ENCODE measurements around the gene PLXNB3.
A peak's percentile ranks its signal among the peaks of the same experiment; 100 is the strongest.

PLXNB3 gene

DNA sequence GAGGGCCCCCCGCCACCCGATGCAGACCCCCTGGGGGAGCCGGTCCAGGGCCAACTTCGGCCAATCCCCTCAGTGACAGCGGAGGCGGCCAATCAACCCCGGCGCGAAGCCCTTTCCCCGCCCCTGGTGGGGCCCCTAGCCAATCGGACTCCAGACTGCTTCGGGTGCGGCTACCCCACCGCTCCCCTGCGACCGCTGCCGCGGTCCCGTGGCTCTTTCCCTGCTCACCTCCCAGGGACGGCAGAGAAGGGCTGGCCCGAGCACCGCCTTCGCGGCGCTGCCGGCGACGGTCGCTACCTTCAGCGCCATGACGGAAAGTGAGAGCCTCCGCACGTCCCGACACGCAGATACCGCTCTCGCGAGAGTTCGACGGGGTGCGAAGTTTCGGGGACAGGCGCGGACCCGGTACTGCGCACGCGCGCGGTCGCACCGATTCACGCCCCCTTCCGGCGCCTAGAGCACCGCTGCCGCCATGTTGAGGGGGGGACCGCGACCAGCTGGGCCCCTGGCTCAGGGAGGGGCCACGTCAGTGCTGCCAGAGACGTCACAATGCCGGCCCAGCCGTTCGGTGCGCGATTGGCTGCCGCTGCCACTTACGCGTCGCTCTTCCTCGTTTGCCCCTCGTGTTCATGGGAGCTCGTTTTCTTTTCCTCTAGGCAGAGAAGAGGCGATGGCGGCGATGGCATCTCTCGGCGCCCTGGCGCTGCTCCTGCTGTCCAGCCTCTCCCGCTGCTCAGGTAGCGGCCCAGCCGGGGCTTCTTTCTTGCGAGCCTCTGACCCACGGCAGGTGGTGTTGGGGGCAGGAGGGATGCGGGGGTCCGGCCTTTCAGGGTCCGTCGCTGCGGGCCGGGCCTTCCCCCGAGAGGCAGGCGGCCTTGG lies 30.2 kb downstream of the PLXNB3 start, which contains the start of the genes IDH3G and SSR4:
Gene IDH3G (minus strand): TSS at position 358 of the 879 bp plus-strand sequence. CDS start 49 bp downstream, at position 309.
Gene SSR4 (plus strand): TSS at position 651 of the 879 bp plus-strand sequence. CDS start 20 bp downstream, at position 671.
- Histone ChIP-seq H3K27me3 (ENCODE audit: insufficient read depth, low read length) (no peaks in the 10 kb centered on the region), H3K9ac (ENCODE audit: low read depth, low read length) (peak within 1 kb of the TSS; percentile 88), H3K4me1 (ENCODE audit: insufficient read depth, low read length) (no peaks in the 10 kb centered on the region), H3K4me3 (ENCODE audit: low read length) (peak within 1 kb of the TSS; percentile 84), H3K9me3 (ENCODE audit: insufficient read depth, low read depth, low read length) (no peaks in the 10 kb centered on the region), H3K36me3 (ENCODE audit: insufficient read depth, low read depth, low read length) (peaks cover 30% of the 10 kb centered on the region; the same call in 1 of the 2 replicates), H3K27ac (ENCODE audit: low read length) (no peak within 1 kb of the TSS)

DNA sequence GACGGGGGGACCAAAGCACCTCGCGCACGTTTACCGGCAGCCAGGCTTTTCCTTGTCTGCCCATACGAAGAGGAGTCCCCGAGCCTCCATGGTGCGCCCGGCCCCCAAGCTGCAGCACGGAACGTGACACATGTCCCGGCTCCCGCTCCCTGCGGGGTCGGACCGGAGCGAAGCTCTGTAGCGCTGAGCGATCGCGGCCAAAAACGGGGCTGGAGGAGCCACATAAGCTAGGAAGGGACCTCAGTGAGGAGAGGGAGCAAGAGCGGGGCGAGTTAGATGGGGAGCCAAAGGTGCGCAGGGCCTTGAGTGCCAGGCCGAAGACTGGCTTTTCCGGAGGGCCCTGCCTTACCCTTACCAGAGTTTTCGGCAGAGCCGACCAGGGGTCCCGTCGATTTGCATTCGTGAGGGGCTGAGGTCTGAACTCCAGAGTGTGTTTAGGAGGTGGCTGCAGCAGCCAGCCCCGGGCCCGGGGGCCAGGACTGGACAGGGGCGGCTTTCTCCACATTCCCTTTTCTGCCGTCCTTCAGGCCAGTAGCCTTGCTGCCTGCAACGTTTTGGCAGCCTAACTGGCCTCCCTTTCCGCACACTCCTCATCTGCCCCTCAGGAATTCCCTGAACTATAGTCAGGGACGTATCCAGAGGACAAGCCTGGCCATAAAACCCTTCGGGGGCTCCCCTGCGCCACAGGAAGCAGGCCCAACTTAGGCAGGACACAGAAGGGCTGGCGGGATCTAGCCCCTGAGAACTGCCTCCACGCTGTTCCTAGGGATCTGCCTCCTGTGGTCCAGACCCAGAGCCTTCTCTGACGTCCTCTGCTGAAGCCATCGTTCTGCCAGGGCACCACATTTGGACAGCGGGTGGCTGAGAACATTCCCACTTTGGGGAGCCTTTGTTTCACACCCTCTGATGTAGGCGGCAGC lies 31.1 kb downstream of the PLXNB3 start:
- peak overlapping the region; percentile 83 for H3K9ac ChIP-seq (ENCODE audit: low read depth, low read length)
- H3K27me3 ChIP-seq (ENCODE audit: insufficient read depth, low read length), result no peaks in the 10 kb centered on the region
- H3K4me3 ChIP-seq (ENCODE audit: low read length), result peak overlapping the region; percentile 84
- H3K9me3 ChIP-seq (ENCODE audit: insufficient read depth, low read depth, low read length), result no peaks in the 10 kb centered on the region
- no peaks in the 10 kb centered on the region for H3K4me1 ChIP-seq (ENCODE audit: insufficient read depth, low read length)
- H3K27ac ChIP-seq (ENCODE audit: low read length), result no peak overlapping the region
- H3K36me3 ChIP-seq (ENCODE audit: insufficient read depth, low read depth, low read length), result peaks cover 32% of the 10 kb centered on the region; the same call in 1 of the 2 replicates

DNA sequence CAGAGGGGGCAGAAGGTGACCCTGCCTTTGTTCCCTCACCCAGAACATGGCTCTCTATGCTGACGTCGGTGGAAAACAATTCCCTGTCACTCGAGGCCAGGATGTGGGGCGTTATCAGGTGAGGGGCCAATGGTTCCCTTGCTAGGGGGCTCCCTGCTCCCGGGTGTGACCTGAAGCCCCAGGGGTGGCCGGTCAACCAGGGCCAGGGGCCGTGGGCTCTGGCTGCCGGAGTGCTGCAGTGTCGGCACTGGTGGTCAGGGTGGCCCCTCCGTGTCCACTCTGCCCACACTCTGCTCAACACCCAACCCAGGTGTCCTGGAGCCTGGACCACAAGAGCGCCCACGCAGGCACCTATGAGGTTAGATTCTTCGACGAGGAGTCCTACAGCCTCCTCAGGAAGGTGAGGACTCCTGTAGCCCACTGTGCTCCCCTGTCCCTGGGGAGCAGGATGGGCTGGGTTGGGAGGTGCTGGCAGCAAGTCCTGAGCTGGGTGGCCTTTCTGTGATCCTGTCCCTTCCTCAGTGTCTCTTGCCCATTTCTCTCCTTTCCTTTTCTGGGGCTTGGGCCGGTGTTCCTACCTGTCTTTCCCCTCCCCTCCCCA lies 33.5 kb downstream of the PLXNB3 start:
- Histone ChIP-seq H3K27me3 (ENCODE audit: insufficient read depth, low read length) (no peaks in the 10 kb centered on the region), H3K27ac (ENCODE audit: low read length) (no peak overlapping the region), H3K9me3 (ENCODE audit: insufficient read depth, low read depth, low read length) (no peaks in the 10 kb centered on the region), H3K9ac (ENCODE audit: low read depth, low read length) (no peak overlapping the region), H3K36me3 (ENCODE audit: insufficient read depth, low read depth, low read length) (peaks cover 32% of the 10 kb centered on the region; the same call in 1 of the 2 replicates), H3K4me3 (ENCODE audit: low read length) (no peak overlapping the region), H3K4me1 (ENCODE audit: insufficient read depth, low read length) (no peaks in the 10 kb centered on the region)

DNA sequence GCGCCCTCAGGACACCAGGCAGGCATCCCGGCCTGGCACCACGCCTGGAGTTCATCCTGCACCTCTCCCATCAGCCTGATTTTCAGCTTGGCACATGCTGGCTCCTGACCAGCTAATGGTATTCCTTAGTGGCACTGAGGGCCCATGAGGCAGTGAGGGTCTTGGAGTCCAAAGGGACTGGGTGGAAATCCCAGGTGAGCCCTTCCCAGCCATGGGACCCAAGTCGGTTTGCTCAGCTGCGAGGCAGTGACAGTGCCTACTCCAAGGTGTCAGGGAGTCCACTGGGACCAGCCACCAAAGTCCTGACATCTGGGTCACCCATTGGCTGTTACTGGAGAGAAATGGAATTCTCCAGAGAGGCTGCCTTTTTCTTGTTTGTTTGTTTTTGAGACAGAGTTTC lies 35.3 kb downstream of the PLXNB3 start:
- Histone ChIP-seq H3K27ac (ENCODE audit: low read length) (no peak overlapping the region), H3K9me3 (ENCODE audit: insufficient read depth, low read depth, low read length) (no peaks in the 10 kb centered on the region), H3K9ac (ENCODE audit: low read depth, low read length) (no peak overlapping the region), H3K4me1 (ENCODE audit: insufficient read depth, low read length) (no peaks in the 10 kb centered on the region), H3K36me3 (ENCODE audit: insufficient read depth, low read depth, low read length) (peaks cover 32% of the 10 kb centered on the region; the same call in 1 of the 2 replicates), H3K4me3 (ENCODE audit: low read length) (no peak overlapping the region), H3K27me3 (ENCODE audit: insufficient read depth, low read length) (no peaks in the 10 kb centered on the region)

DNA sequence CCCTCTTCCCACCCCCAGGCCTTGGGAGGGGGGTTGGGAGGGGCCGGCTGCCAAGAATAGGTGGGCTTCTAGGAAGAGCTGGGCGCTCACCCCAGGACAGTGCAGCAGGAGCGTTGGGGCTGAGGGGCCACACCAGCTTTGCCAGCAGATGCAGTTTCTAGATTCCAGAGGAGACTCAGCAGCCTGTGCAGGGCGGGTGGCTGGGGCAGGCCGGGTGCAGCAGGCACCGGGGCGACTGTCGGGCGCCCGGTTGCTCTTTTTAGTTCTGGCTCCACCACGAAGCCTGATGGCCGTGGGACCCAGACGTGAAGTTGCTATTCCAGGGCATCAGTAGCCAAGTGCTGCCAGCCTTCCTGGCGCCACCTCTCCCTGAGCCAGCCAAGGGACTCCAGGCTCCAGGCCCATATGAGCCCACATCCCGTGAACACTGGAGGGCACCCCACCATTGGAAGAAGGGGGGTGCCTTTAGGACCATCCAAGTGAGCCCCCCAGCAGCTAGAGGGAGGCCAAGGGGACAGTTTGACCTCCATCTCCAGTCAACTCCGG lies 36.2 kb downstream of the PLXNB3 start:
- H3K27me3 ChIP-seq (ENCODE audit: insufficient read depth, low read length), result no peaks in the 10 kb centered on the region
- no peak overlapping the region for H3K4me3 ChIP-seq (ENCODE audit: low read length)
- peaks cover 32% of the 10 kb centered on the region; the same call in 1 of the 2 replicates for H3K36me3 ChIP-seq (ENCODE audit: insufficient read depth, low read depth, low read length)
- no peaks in the 10 kb centered on the region for H3K9me3 ChIP-seq (ENCODE audit: insufficient read depth, low read depth, low read length)
- no peaks in the 10 kb centered on the region for H3K4me1 ChIP-seq (ENCODE audit: insufficient read depth, low read length)
- no peak overlapping the region for H3K27ac ChIP-seq (ENCODE audit: low read length)
- no peak overlapping the region for H3K9ac ChIP-seq (ENCODE audit: low read depth, low read length)

DNA sequence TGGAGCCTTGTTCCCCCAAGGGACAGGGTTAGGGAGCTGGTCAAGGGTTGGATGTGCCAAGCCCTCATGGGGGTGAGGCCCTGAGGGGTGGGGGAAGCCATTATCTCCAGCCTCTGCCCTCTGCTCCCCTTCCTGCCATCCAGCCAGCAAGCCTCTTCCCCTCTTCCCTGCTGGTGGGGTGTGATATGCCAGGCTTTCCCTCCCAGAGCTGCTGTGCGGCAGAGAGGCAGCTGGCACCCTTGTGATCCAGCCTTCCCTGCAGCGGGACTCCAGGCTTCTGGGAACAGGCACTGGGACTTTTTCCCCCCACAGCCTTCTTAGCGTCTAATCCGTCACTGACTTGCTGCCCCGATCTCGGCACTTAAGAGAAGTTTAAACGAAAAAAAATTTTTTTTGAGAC lies 36.7 kb downstream of the PLXNB3 start:
- no peak overlapping the region for H3K9ac ChIP-seq (ENCODE audit: low read depth, low read length)
- H3K9me3 ChIP-seq (ENCODE audit: insufficient read depth, low read depth, low read length), result no peaks in the 10 kb centered on the region
- H3K27ac ChIP-seq (ENCODE audit: low read length), result no peak overlapping the region
- peaks cover 32% of the 10 kb centered on the region; the same call in 1 of the 2 replicates for H3K36me3 ChIP-seq (ENCODE audit: insufficient read depth, low read depth, low read length)
- H3K27me3 ChIP-seq (ENCODE audit: insufficient read depth, low read length), result no peaks in the 10 kb centered on the region
- no peak overlapping the region for H3K4me3 ChIP-seq (ENCODE audit: low read length)
- H3K4me1 ChIP-seq (ENCODE audit: insufficient read depth, low read length), result no peaks in the 10 kb centered on the region

DNA sequence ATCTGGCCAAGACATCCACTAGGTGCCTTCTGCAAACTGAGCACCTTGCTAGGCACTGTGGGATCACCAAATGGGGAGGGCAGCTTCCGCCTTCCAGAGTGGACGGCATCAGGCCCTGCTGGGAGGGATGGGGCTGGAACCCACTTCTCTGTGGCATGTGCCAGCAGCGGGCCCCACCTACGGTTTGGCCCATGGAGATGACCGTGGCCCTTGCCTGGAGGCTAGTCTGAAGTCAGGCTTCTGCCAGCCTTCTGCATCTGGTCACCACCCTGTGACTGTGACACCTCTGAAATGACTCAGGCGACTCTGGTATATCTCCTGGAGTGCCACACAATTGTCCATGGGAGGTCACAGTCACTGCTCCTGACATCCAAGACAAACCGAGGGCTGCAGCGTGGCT lies 37.6 kb downstream of the PLXNB3 start:
- Histone ChIP-seq H3K27ac (ENCODE audit: low read length) (no peak overlapping the region), H3K9ac (ENCODE audit: low read depth, low read length) (no peak overlapping the region), H3K9me3 (ENCODE audit: insufficient read depth, low read depth, low read length) (no peaks in the 10 kb centered on the region), H3K36me3 (ENCODE audit: insufficient read depth, low read depth, low read length) (peaks cover 26% of the 10 kb centered on the region; the same call in 1 of the 2 replicates), H3K4me3 (ENCODE audit: low read length) (no peak overlapping the region), H3K4me1 (ENCODE audit: insufficient read depth, low read length) (no peaks in the 10 kb centered on the region), H3K27me3 (ENCODE audit: insufficient read depth, low read length) (no peaks in the 10 kb centered on the region)

DNA sequence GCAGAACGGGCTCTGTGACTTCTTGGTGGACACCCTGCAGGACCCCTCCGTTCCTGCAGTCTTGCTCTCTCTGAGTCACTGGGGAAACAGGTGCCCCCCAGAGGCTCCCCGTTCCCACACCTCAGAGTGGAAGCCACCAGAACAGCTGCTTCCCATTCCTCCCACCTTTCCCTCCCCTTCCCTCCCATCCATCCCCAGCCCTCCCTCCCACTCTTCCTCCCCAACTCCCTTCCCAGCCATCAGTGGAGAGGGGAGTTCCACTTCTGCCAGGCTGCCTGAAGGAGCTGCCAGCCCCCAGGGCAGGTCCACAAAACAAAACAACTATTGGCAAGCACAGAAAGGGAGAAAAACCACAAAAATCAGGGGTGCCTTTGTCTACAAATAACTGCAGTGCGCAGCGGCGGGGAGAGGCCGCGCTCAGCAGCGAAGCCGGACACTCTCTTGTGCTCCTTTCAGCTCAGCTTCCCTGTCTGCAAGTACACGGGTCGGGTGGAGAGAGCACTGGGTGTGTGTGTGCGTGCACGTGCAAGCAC lies 38.5 kb downstream of the PLXNB3 start:
- no peaks in the 10 kb centered on the region for H3K27me3 ChIP-seq (ENCODE audit: insufficient read depth, low read length)
- no peak overlapping the region for H3K9ac ChIP-seq (ENCODE audit: low read depth, low read length)
- H3K27ac ChIP-seq (ENCODE audit: low read length), result no peak overlapping the region
- H3K4me1 ChIP-seq (ENCODE audit: insufficient read depth, low read length), result no peaks in the 10 kb centered on the region
- no peaks in the 10 kb centered on the region for H3K9me3 ChIP-seq (ENCODE audit: insufficient read depth, low read depth, low read length)
- H3K36me3 ChIP-seq (ENCODE audit: insufficient read depth, low read depth, low read length), result peaks cover 17% of the 10 kb centered on the region; the same call in 1 of the 2 replicates
- H3K4me3 ChIP-seq (ENCODE audit: low read length), result no peak overlapping the region

DNA sequence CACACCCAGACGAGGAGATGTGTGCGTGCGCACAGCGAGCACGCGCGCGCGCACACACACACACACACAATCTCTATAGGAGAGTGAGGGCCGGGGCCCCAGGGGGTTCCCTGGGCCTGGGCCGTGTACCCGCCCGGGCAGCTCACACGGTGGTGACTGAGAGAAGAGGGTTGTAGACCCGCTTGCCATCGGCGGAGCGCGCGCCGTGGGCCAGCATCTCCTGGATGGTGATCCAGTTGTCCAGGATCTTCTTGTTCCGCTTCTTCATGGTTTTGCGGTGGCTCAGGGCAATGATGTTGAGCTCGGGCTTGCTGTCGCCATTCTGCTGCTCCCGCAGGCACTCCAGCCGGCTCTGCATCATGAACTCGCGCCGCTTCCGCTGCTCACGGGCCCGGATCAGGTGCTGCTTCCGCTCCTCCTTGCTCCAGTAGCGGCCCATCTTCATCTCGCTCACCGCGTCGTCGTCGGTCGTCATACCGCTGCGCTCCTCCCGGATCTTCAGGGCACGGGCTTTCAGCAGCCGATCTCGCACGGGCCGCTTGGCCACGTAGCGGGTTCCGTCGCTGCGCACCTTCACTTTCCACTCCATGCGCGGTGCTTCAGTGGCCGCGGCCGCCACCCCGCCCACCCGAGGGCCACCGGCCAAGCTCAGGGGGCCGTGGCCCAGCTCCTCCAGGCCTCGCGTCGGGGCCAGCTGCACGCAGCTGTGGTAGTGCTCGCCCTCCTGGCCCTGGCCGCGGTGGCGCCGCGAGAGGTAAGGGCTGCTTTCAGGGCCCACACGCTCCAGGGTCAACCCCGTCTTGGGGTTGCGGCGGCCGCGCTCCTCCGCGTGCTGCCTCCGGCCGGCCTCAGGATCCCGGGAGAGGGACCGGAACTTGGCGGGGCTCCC lies 39.4 kb downstream of the PLXNB3 start:
- no peak overlapping the region for H3K9ac ChIP-seq (ENCODE audit: low read depth, low read length)
- peaks cover 10% of the 10 kb centered on the region; the same call in 1 of the 2 replicates for H3K36me3 ChIP-seq (ENCODE audit: insufficient read depth, low read depth, low read length)
- no peaks in the 10 kb centered on the region for H3K9me3 ChIP-seq (ENCODE audit: insufficient read depth, low read depth, low read length)
- no peaks in the 10 kb centered on the region for H3K27me3 ChIP-seq (ENCODE audit: insufficient read depth, low read length)
- no peak overlapping the region for H3K27ac ChIP-seq (ENCODE audit: low read length)
- H3K4me3 ChIP-seq (ENCODE audit: low read length), result no peak overlapping the region
- no peaks in the 10 kb centered on the region for H3K4me1 ChIP-seq (ENCODE audit: insufficient read depth, low read length)

DNA sequence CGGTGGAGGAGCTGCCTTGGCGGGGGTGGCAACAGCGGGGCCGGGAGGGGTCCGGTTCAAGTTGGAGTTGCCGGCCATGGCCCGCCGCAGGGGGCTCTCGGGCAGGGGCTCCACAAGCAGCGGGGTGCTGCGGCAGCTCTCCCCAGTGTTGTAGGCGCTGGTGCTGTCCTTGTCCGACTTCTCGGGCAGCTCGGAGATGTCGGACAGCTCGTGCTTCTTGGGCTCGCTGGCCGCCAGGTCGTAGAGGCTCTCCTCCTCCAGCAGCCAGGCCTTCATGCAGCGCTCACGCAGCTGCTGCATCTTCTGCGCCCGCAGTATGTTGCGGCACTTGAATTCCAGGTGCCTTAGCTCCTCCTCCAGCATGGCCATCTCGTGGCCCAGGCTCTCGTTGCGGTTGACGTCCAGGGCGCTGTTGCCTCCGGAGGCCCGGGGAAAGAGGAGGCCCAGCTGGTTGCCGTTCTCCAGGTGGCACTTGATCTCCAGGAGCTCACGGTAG lies 40.1 kb downstream of the PLXNB3 start:
- no peaks in the 10 kb centered on the region for H3K27me3 ChIP-seq (ENCODE audit: insufficient read depth, low read length)
- H3K9ac ChIP-seq (ENCODE audit: low read depth, low read length), result no peak overlapping the region
- no peaks in the 10 kb centered on the region for H3K9me3 ChIP-seq (ENCODE audit: insufficient read depth, low read depth, low read length)
- H3K4me3 ChIP-seq (ENCODE audit: low read length), result no peak overlapping the region
- H3K36me3 ChIP-seq (ENCODE audit: insufficient read depth, low read depth, low read length), result peaks cover 3% of the 10 kb centered on the region; the same call in 1 of the 2 replicates
- H3K27ac ChIP-seq (ENCODE audit: low read length), result no peak overlapping the region
- H3K4me1 ChIP-seq (ENCODE audit: insufficient read depth, low read length), result no peaks in the 10 kb centered on the region
